IPS DF 6.9 (cell line): Measurements from ENCODE around the gene IMMP2L.

ENCODE experiments used
- DNase-seq: peaks from one replicate; pipeline ENCODE4 v3.0.0-alpha.2; 2013; ENCODE audit warnings: low read depth, low spot score
- H3K27ac ChIP-seq: one replicate; pipeline ENCODE4 v1.5.1; 2013; ENCODE audit warnings: low read length, control low read depth
- H3K27me3 ChIP-seq: 2 replicates; pipeline ENCODE4 v1.6.1; 2013; ENCODE audit warnings: mild to moderate bottlenecking, low read length; ENCODE audit not compliant: control insufficient read depth, insufficient read depth
- H3K36me3 ChIP-seq: 2 replicates; pipeline ENCODE4 v1.6.1; 2013; ENCODE audit warnings: low read length; ENCODE audit not compliant: control insufficient read depth, insufficient read depth
- H3K4me1 ChIP-seq: 2 replicates; pipeline ENCODE4 v1.6.1; 2013; ENCODE audit warnings: low read length; ENCODE audit not compliant: control insufficient read depth, insufficient read depth
- H3K4me3 ChIP-seq: 2 replicates; pipeline ENCODE4 v1.5.1; 2013; ENCODE audit warnings: mild to moderate bottlenecking, low read length
- H3K9me3 ChIP-seq: 2 replicates; pipeline ENCODE4 v1.6.1; 2013; ENCODE audit warnings: low read length, inconsistent platforms; ENCODE audit not compliant: control insufficient read depth, insufficient read depth
- WGBS: extraction: QIAGEN DNeasy Blood & Tissue Kit; methylation state at CpG from one replicate; pipeline ENCODE4 v1.1.7; 2013; ENCODE audit warnings: mixed read lengths, missing lambda C conversion rate; ENCODE audit not compliant: insufficient read length, insufficient coverage; 5-methylcytosine and 5-hydroxymethylcytosine counted together

The IMMP2L gene

GRCh38 chr7:111229916-111230315 lies 332.4 kb downstream of the IMMP2L start:
- no CpG with 5 or more reads among the region's 2 CpGs for WGBS
- Histone ChIP-seq H3K9me3 (no peaks in the 10 kb centered on the region), H3K4me3 (no peak overlapping the region), H3K27ac (no peak overlapping the region), H3K4me1 (no peaks in the 10 kb centered on the region), H3K27me3 (no peaks in the 10 kb centered on the region), H3K36me3 (no peaks in the 10 kb centered on the region)
- no peak for DNase-seq

GRCh38 chr7:111229181-111229740 lies 333.0 kb downstream of the IMMP2L start:
- H3K9me3 ChIP-seq: no peaks in the 10 kb centered on the region
- H3K4me1 ChIP-seq: no peaks in the 10 kb centered on the region
- no peaks in the 10 kb centered on the region for H3K36me3 ChIP-seq
- no peak overlapping the region for H3K27ac ChIP-seq
- H3K4me3 ChIP-seq: no peak overlapping the region
- no peaks in the 10 kb centered on the region for H3K27me3 ChIP-seq
- WGBS: no CpG with 5 or more reads among the region's 4 CpGs
- no peak for DNase-seq

GRCh38 chr7:111228437-111228836 lies 333.9 kb downstream of the IMMP2L start:
- WGBS: no CpG with 5 or more reads among the region's 1 CpG
- no peak for DNase-seq
- Histone ChIP-seq H3K4me3 (no peak overlapping the region), H3K27ac (no peak overlapping the region), H3K36me3 (no peaks in the 10 kb centered on the region), H3K4me1 (no peaks in the 10 kb centered on the region), H3K27me3 (no peaks in the 10 kb centered on the region), H3K9me3 (no peaks in the 10 kb centered on the region)

DNA sequence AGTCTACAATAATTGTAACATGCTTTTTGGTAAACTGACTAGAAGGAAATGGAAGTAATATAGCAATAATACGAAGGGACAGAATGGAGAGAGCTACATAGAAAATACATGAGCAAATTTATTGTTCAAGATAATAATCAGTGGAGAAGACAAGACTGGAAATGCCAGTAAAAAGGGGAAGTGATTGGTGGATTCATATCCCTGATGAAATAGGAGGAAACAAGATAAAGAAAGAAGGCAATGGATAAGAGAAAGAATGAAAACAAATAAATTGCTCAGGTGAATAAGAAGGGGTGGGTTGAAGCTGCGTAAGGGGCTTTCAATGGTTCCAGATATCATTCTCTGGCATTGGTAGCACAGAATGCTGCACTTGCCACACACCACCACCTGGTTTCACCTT lies 335.5 kb downstream of the IMMP2L start:
- no CpG with 5 or more reads among the region's 2 CpGs for WGBS
- no peaks in the 10 kb centered on the region for H3K4me1 ChIP-seq
- DNase-seq: no peak
- no peak overlapping the region for H3K4me3 ChIP-seq
- H3K27ac ChIP-seq: no peak overlapping the region
- H3K36me3 ChIP-seq: no peaks in the 10 kb centered on the region
- H3K27me3 ChIP-seq: no peaks in the 10 kb centered on the region
- no peaks in the 10 kb centered on the region for H3K9me3 ChIP-seq

GRCh38 chr7:111224354-111225231 lies 337.7 kb downstream of the IMMP2L start:
- no peak for DNase-seq

GRCh38 chr7:111223802-111224253 lies 338.5 kb downstream of the IMMP2L start:
- H3K27ac ChIP-seq: no peak overlapping the region
- H3K9me3 ChIP-seq: no peaks in the 10 kb centered on the region
- no peaks in the 10 kb centered on the region for H3K27me3 ChIP-seq
- H3K4me1 ChIP-seq: no peaks in the 10 kb centered on the region
- no peak for DNase-seq
- no peaks in the 10 kb centered on the region for H3K36me3 ChIP-seq
- no CpG with 5 or more reads among the region's 2 CpGs for WGBS
- H3K4me3 ChIP-seq: no peak overlapping the region

More at GRCh38 chr7:111224354-111225231, 337.7 kb downstream of the IMMP2L start:
- Histone ChIP-seq H3K27ac (no peak overlapping the region), H3K4me3 (no peak overlapping the region), H3K36me3 (no peaks in the 10 kb centered on the region), H3K9me3 (no peaks in the 10 kb centered on the region), H3K4me1 (no peaks in the 10 kb centered on the region), H3K27me3 (no peaks in the 10 kb centered on the region)
- no CpG with 5 or more reads among the region's 2 CpGs for WGBS

DNA sequence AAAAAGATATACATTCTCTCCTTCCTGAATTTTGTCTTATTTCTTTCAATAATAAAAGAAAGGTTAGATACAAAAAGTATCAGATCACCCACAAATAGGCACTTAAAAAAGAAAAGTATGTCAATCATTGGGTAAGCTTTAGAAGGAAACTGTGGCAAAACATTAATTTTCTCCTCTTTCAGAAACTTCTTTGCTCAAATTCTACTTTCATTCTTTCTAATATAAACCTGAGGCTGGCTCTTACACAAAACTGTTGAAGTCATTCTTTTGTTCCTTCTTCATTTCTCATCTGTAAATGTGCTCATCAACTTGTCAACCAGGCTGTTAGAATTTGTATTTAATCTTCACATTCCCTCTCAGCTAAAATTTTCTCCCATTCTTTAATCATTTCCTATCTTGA lies 346.7 kb downstream of the IMMP2L start:
- Histone ChIP-seq H3K4me1 (no peaks in the 10 kb centered on the region; the same call in 1 of the 2 replicates), H3K36me3 (no peaks in the 10 kb centered on the region), H3K4me3 (no peak overlapping the region), H3K27ac (no peak overlapping the region), H3K9me3 (no peaks in the 10 kb centered on the region), H3K27me3 (no peaks in the 10 kb centered on the region)
- no peak for DNase-seq

GRCh38 chr7:111212857-111213523 lies 349.3 kb downstream of the IMMP2L start:
- no peak for DNase-seq
- Histone ChIP-seq H3K4me3 (no peak overlapping the region), H3K27ac (no peak overlapping the region), H3K36me3 (no peaks in the 10 kb centered on the region), H3K4me1 (no peaks in the 10 kb centered on the region; the same call in 1 of the 2 replicates), H3K27me3 (no peaks in the 10 kb centered on the region), H3K9me3 (no peaks in the 10 kb centered on the region)
- no CpG with 5 or more reads among the region's 11 CpGs for WGBS

GRCh38 chr7:111210996-111211395 lies 351.3 kb downstream of the IMMP2L start:
- no peak for DNase-seq
- Histone ChIP-seq H3K4me3 (no peak overlapping the region), H3K4me1 (no peaks in the 10 kb centered on the region; the same call in 1 of the 2 replicates), H3K36me3 (no peaks in the 10 kb centered on the region), H3K9me3 (no peaks in the 10 kb centered on the region), H3K27me3 (no peaks in the 10 kb centered on the region), H3K27ac (no peak overlapping the region)
- no CpG with 5 or more reads among the region's 3 CpGs for WGBS

DNA sequence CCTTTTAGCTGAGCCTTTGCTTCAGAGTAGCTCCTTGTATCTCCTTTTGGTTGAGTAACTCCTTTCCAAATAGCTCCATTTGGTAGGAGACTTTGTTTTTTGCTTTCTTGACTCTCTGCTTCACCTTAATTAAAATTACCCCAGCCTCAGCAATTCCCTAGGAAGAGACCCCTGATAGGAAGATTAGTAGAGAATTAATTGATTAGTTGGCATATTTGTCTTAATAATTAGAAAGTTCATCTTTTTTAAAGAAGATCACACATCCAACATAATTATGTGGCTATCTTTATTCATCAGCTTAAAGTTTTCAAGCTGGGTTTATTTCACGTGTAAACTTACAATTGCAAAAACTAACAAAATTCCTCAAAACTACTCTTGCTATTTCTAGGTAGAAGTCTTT lies 352.2 kb downstream of the IMMP2L start:
- no CpG with 5 or more reads among the region's 1 CpG for WGBS
- Histone ChIP-seq H3K4me1 (no peaks in the 10 kb centered on the region; the same call in 1 of the 2 replicates), H3K4me3 (no peak overlapping the region), H3K27ac (no peak overlapping the region), H3K36me3 (no peaks in the 10 kb centered on the region), H3K9me3 (no peaks in the 10 kb centered on the region), H3K27me3 (no peaks in the 10 kb centered on the region)
- no peak for DNase-seq
